ENCODE data around the gene ANGPTL4.

The ANGPTL4 gene

GRCh38 chr19:8325454-8325853 lies 38.5 kb upstream of the ANGPTL4 start:
- TF ChIP-seq CTCF (IDR thresholded peaks at IDR 0.05; ENCODE audit: insufficient read depth, low read length, missing control alignments): no peak
- DNase-seq (ENCODE audit: low read depth, low spot score): no peak
- H3K4me3 ChIP-seq (ENCODE audit: low read depth, low read length): no peak overlapping the region
- ChIA-PET CTCF (interaction anchor here (1.3 to 2.9 kb wide), 2 partner anchors 28 to 253 kb away, joined by 3 to 15 read pairs; no protein-coding TSS in a partner anchor), POLR2A (interaction anchor here (0.8 kb wide), 1 partner anchor 37 kb away, joined by 4 read pairs; no protein-coding TSS in a partner anchor)

GRCh38 chr19:8329996-8330395 lies 34.0 kb upstream of the ANGPTL4 start:
- POLR2A ChIA-PET: interaction anchor here (1.4 kb wide), 1 partner anchor 9 kb away, joined by 4 read pairs; the partner anchor contains the start of genes NDUFA7 and RPS28
- no peak for DNase-seq (ENCODE audit: low read depth, low spot score)
- TF ChIP-seq CTCF (IDR thresholded peaks at IDR 0.05; ENCODE audit: insufficient read depth, low read length, missing control alignments): no peak
- CTCF ChIA-PET: interaction anchor here (1.7 kb wide), 1 partner anchor 24 kb away, joined by 6 read pairs; no protein-coding TSS in a partner anchor
- H3K4me3 ChIP-seq (ENCODE audit: low read depth, low read length): no peak overlapping the region

- ChIA-PET CTCF (interaction anchor here (1.4 kb wide), 1 partner anchor 17 kb away, joined by 5 read pairs; no protein-coding TSS in a partner anchor), POLR2A (interaction anchor here (1.0 to 1.4 kb wide), 2 partner anchors 7 to 10 kb away, joined by 3 to 4 read pairs; partner anchors contain the start of genes NDUFA7 and RPS28)
- no peak for DNase-seq (ENCODE audit: low read depth, low spot score)
- H3K4me3 ChIP-seq (ENCODE audit: low read depth, low read length): no peak overlapping the region
- TF ChIP-seq CTCF (IDR thresholded peaks at IDR 0.05; ENCODE audit: insufficient read depth, low read length, missing control alignments): no peak
These were observed 32.6 kb upstream of the ANGPTL4 start for GRCh38 chr19:8331263-8331845.

GRCh38 chr19:8332976-8333766 lies 30.8 kb upstream of the ANGPTL4 start:
- TF ChIP-seq CTCF (IDR thresholded peaks at IDR 0.05; ENCODE audit: insufficient read depth, low read length, missing control alignments): no peak
- CTCF ChIA-PET: interaction anchor here (1.6 to 2.5 kb wide), 2 partner anchors 11 to 21 kb away, joined by 6 to 14 read pairs; no protein-coding TSS in a partner anchor
- H3K4me3 ChIP-seq (ENCODE audit: low read depth, low read length): no peak overlapping the region
- POLR2A ChIA-PET: no interaction called here
- DNase-seq (ENCODE audit: low read depth, low spot score): no peak

- DNase-seq (ENCODE audit: low read depth, low spot score): no peak
- CTCF ChIA-PET: interaction anchor here (1.5 to 2.5 kb wide), 3 partner anchors 10 to 244 kb away, joined by 5 to 14 read pairs (median 6); no protein-coding TSS in a partner anchor
- TF ChIP-seq CTCF (IDR thresholded peaks at IDR 0.05; ENCODE audit: insufficient read depth, low read length, missing control alignments): no peak
- no peak overlapping the region for H3K4me3 ChIP-seq (ENCODE audit: low read depth, low read length)
- POLR2A ChIA-PET: interaction anchor here (1.9 kb wide), 1 partner anchor 12 kb away, joined by 10 read pairs; the partner anchor contains the start of genes NDUFA7 and RPS28
These were observed 30.0 kb upstream of the ANGPTL4 start for GRCh38 chr19:8333767-8334457.

Data from AG04449 (cell line).